Stimulated activated effector memory CD8-positive, alpha-beta T cell treated with anti-CD3 and anti-CD28 coated beads, Interleukin-12 subunit alpha, Interleukin-12 subunit beta, amount 100 ng/mL, for 72 hours (primary cell): ENCODE measurements around the gene ATP9A.

Experiments
- ATAC-seq: fragments of 150-1000 bp; cut with Tn5 transposase; 2 replicates; pipeline ENCODE4 v1.10.0; 2021
- DNase-seq, 2 donors: peaks; one replicate each; pipeline ENCODE4 v3.0.0; 2021 to 2022; ENCODE audit warnings: low spot score in 2 of 2
- H3K27ac Mint-ChIP-seq: one replicate; pipeline ENCODE4 v1.8.0; 2022; ENCODE audit warnings: mild to moderate bottlenecking, mixed read lengths
- H3K36me3 Mint-ChIP-seq: one replicate; pipeline ENCODE4 v1.8.0; 2022; ENCODE audit warnings: mild to moderate bottlenecking, mixed read lengths
- H3K4me1 Mint-ChIP-seq: one replicate; pipeline ENCODE4 v1.8.0; 2022; ENCODE audit warnings: mixed read lengths
- H3K4me3 Mint-ChIP-seq: one replicate; pipeline ENCODE4 v1.8.0; 2022; ENCODE audit warnings: mild to moderate bottlenecking, mixed read lengths
- H3K9me3 Mint-ChIP-seq: one replicate; pipeline ENCODE4 v1.8.0; 2022; ENCODE audit warnings: mixed read lengths

ATP9A gene

DNA sequence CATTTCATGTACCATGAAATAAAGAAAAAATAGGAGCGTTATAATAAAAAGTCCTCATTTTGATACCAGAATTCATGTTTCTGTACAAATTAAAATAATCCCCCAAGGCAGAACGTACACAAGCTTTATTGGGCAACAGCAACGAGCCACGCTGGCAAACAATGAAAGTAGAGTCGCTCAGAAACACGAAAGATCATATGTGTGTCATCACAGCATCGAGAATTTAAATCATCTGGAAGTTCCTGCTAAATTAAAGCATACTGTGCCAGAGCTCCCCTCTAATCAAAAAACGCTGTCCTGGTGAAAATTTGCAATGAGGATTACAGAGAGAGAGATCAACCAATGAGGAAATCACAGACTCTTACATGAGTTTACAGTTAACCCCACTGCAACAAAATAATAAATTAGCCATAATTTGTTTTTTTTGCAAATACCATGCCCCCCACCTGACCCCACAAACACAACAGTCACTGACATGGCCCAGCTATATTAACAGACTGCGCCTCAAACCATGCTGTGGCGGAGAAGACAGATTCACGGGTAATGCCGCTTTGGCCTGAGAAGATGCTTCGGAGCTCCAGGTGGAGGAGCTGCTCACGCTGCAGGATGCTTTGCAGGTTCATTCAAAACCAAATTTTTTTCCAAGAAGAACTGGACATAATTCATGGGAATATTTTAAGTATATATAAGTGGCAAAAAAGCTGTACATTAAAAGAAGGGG lies 171.4 kb downstream of the ATP9A start:
- H3K36me3 Mint-ChIP-seq: peaks cover 8% of the 10 kb centered on the region

GRCh38 chr20:51595744-51596143 lies 172.4 kb downstream of the ATP9A start:
- peaks cover 35% of the 10 kb centered on the region for H3K4me1 Mint-ChIP-seq

More for the DNA sequence above, 171.4 kb downstream of the ATP9A start:
- no peak overlapping the region for H3K4me3 Mint-ChIP-seq
- ATAC-seq (no peak), DNase-seq (no peak)
- H3K4me1 Mint-ChIP-seq: peaks cover 35% of the 10 kb centered on the region
- H3K9me3 Mint-ChIP-seq: no peaks in the 10 kb centered on the region
- no peak overlapping the region for H3K27ac Mint-ChIP-seq

GRCh38 chr20:51595058-51595532 lies 173.1 kb downstream of the ATP9A start:
- Mint-ChIP-seq H3K4me1 (peaks cover 35% of the 10 kb centered on the region), H3K36me3 (peaks cover 8% of the 10 kb centered on the region), H3K4me3 (peak overlapping the region; percentile 26), H3K27ac (no peak overlapping the region), H3K9me3 (no peaks in the 10 kb centered on the region)
- DNase-seq: peak; percentile 60 to 81
- peak; percentile 94 for ATAC-seq

More at GRCh38 chr20:51595744-51596143, 172.4 kb downstream of the ATP9A start:
- peaks cover 8% of the 10 kb centered on the region for H3K36me3 Mint-ChIP-seq
- no peak for ATAC-seq
- H3K4me3 Mint-ChIP-seq: no peak overlapping the region
- H3K27ac Mint-ChIP-seq: no peak overlapping the region
- DNase-seq: no peak
- no peaks in the 10 kb centered on the region for H3K9me3 Mint-ChIP-seq

GRCh38 chr20:51594236-51595057 lies 173.7 kb downstream of the ATP9A start:
- ATAC-seq (no peak), DNase-seq (no peak)
- Mint-ChIP-seq H3K4me3 (peak overlapping the region; percentile 26), H3K36me3 (peaks cover 8% of the 10 kb centered on the region), H3K9me3 (no peaks in the 10 kb centered on the region), H3K4me1 (peaks cover 35% of the 10 kb centered on the region), H3K27ac (no peak overlapping the region)

- Mint-ChIP-seq H3K4me3 (no peak overlapping the region), H3K36me3 (peaks cover 8% of the 10 kb centered on the region), H3K9me3 (no peaks in the 10 kb centered on the region), H3K27ac (no peak overlapping the region), H3K4me1 (peaks cover 36% of the 10 kb centered on the region)
- DNase-seq (no peak), ATAC-seq (no peak)
Measured at GRCh38 chr20:51593584-51593983, 174.6 kb downstream of the ATP9A start.

DNA sequence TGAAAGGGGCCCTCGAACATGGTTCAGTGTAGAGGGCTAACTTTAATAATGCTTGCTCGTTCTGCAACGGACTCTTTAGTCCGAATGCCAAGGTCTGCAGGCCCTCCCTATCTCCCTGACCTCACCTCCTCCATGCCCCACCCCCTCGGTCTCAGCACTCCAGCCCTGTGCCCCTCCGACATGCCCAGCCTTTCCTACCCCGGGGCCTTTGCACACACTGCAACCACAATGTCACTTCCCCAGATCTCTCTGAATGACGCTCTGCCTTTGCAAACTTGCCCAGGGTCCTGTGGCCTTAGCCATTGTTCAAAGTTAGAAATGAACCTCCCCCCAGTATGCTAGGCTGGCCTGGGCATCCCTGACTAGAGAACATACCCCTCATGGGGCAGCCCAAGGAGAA lies 175.6 kb downstream of the ATP9A start:
- no peaks in the 10 kb centered on the region for H3K9me3 Mint-ChIP-seq

DNA sequence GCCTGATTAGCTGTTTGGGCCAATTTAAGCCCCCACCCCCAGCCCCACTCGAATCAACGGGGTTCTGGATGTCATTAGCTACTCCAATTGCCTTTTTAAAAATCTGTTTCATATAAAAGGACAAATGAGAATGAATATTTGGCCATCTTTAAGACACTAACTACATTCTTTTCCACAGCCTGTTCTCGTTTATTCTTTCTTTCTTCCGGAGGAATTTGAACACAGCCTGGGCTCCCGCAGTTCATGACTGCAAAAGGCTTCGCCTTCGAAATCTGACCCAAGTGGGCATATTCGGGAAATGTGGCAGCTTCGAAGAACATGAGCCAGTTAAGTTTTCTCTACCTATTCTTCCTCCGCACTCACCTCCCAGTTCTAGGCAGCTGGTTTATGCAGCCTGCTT lies 176.3 kb downstream of the ATP9A start:
- no peaks in the 10 kb centered on the region for H3K9me3 Mint-ChIP-seq
- peaks cover 8% of the 10 kb centered on the region for H3K36me3 Mint-ChIP-seq
- H3K27ac Mint-ChIP-seq: no peak overlapping the region
- DNase-seq: no peak
- H3K4me3 Mint-ChIP-seq: no peak overlapping the region
- H3K4me1 Mint-ChIP-seq: peaks cover 30% of the 10 kb centered on the region
- no peak for ATAC-seq

More for the DNA sequence above, 175.6 kb downstream of the ATP9A start:
- DNase-seq (no peak), ATAC-seq (no peak)
- Mint-ChIP-seq H3K4me3 (no peak overlapping the region), H3K36me3 (peaks cover 8% of the 10 kb centered on the region), H3K27ac (no peak overlapping the region), H3K4me1 (peaks cover 36% of the 10 kb centered on the region)

GRCh38 chr20:51588762-51589161 lies 179.4 kb downstream of the ATP9A start:
- no peak for DNase-seq
- Mint-ChIP-seq H3K4me3 (no peak overlapping the region), H3K36me3 (no peaks in the 10 kb centered on the region), H3K9me3 (no peaks in the 10 kb centered on the region), H3K27ac (no peak overlapping the region), H3K4me1 (peaks cover 24% of the 10 kb centered on the region)
- no peak for ATAC-seq

DNA sequence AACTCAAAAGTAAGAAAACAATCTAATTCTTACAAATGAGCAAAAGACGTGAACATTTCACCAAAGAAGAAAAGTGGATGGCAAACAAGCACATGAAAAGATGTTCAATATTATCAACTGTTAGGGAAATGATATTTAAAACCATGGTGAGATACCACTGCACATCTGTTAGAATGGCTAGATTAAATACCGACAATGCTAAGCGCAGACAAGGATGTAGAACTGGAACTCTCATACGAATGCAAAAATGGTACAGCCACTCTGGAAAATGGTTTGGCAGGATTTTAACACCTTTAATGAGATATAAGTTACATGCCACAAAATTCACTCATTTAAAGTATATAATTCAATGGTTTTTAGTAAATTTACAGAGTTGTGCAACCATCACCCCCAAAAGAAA lies 181.0 kb downstream of the ATP9A start:
- Mint-ChIP-seq H3K36me3 (no peaks in the 10 kb centered on the region), H3K4me1 (peaks cover 20% of the 10 kb centered on the region), H3K9me3 (no peaks in the 10 kb centered on the region), H3K4me3 (no peak overlapping the region), H3K27ac (no peak overlapping the region)
- no peak for DNase-seq
- no peak for ATAC-seq

- H3K36me3 Mint-ChIP-seq: no peaks in the 10 kb centered on the region
- no peak overlapping the region for H3K27ac Mint-ChIP-seq
- H3K4me3 Mint-ChIP-seq: no peak overlapping the region
- DNase-seq: no peak
- peaks cover 20% of the 10 kb centered on the region for H3K4me1 Mint-ChIP-seq
- peak; percentile 64 for ATAC-seq
- H3K9me3 Mint-ChIP-seq: no peaks in the 10 kb centered on the region
Measured at GRCh38 chr20:51586005-51586440, 182.2 kb downstream of the ATP9A start.

DNA sequence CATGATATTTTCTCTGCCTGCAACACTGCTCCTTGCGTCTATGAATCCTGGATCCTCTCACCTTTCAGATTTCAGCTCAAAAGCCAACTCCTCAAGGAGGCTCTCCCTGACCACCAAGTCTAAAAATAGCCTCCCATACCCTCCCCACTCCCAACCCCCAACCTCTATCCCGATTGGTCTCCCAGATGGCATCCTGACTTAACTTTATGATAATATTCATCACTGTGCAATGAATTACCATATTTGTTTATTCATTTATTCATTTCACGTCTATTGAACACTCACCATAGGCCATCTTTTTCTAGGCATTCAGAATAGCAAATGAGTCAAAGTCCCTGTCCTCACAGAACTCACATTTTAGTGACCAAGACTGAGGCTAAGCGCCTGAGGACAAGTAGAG lies 183.0 kb downstream of the ATP9A start:
- peaks cover 20% of the 10 kb centered on the region for H3K4me1 Mint-ChIP-seq
- no peak overlapping the region for H3K4me3 Mint-ChIP-seq
- no peak overlapping the region for H3K27ac Mint-ChIP-seq
- no peaks in the 10 kb centered on the region for H3K36me3 Mint-ChIP-seq
- no peaks in the 10 kb centered on the region for H3K9me3 Mint-ChIP-seq
- DNase-seq (no peak), ATAC-seq (no peak)

GRCh38 chr20:51584737-51585136 lies 183.5 kb downstream of the ATP9A start:
- no peaks in the 10 kb centered on the region for H3K9me3 Mint-ChIP-seq
- H3K4me1 Mint-ChIP-seq: peaks cover 24% of the 10 kb centered on the region
- no peak overlapping the region for H3K27ac Mint-ChIP-seq
- no peaks in the 10 kb centered on the region for H3K36me3 Mint-ChIP-seq
- ATAC-seq (no peak), DNase-seq (no peak)
- no peak overlapping the region for H3K4me3 Mint-ChIP-seq

- DNase-seq (no peak), ATAC-seq (no peak)
- peaks cover 25% of the 10 kb centered on the region for H3K4me1 Mint-ChIP-seq
- H3K9me3 Mint-ChIP-seq: no peaks in the 10 kb centered on the region
- no peaks in the 10 kb centered on the region for H3K36me3 Mint-ChIP-seq
- no peak overlapping the region for H3K4me3 Mint-ChIP-seq
- no peak overlapping the region for H3K27ac Mint-ChIP-seq
Measured at GRCh38 chr20:51584116-51584515, 184.1 kb downstream of the ATP9A start.

DNA sequence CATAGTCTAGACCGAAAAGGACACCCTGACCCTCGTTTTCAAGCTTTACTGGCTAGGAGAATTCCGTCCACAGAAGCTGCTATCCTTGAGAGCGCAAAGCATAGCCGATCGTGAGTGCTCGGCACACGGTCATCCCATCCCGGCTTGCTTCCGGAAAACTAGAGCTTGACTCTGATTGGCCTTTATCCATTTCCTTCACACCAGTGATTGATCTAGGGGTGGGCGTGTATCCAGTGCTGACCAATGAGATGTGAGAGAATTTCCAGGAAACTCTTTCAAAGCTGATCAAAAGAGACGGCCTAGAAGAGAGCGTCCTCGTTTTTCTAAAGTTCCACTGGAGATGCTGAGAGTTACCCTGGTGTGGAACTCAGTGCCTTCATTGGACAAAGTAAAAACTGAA lies 184.7 kb downstream of the ATP9A start:
- Mint-ChIP-seq H3K4me3 (no peak overlapping the region), H3K27ac (no peak overlapping the region), H3K36me3 (no peaks in the 10 kb centered on the region), H3K9me3 (no peaks in the 10 kb centered on the region), H3K4me1 (peaks cover 24% of the 10 kb centered on the region)
- no peak for ATAC-seq
- no peak for DNase-seq

DNA sequence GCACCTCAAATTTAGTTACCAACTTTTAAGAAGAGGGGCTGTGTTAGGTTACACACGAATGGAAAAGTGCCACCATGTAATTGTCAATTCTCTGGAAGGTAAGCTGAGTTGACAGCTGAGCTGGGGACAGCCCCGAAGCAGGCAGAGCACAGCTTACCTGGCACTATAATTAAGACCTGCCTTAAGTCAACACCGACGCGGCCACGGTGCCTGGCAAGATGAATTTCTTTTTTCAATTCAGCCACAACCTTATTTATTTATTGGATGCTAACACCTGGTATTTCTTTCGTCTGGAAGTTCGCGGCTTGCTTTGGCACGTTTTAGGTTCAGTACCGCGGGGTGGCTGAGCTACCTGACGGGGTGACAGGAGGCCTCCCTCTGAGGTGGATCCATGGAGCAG lies 185.1 kb downstream of the ATP9A start:
- Mint-ChIP-seq H3K9me3 (no peaks in the 10 kb centered on the region), H3K4me1 (peaks cover 20% of the 10 kb centered on the region), H3K36me3 (no peaks in the 10 kb centered on the region), H3K4me3 (no peak overlapping the region), H3K27ac (no peak overlapping the region)
- no peak for ATAC-seq
- DNase-seq: no peak

GRCh38 chr20:51581571-51581970 lies 186.6 kb downstream of the ATP9A start:
- Mint-ChIP-seq H3K9me3 (no peaks in the 10 kb centered on the region), H3K4me3 (no peak overlapping the region), H3K4me1 (peaks cover 20% of the 10 kb centered on the region), H3K36me3 (no peaks in the 10 kb centered on the region), H3K27ac (peak overlapping the region; percentile 0)
- DNase-seq (no peak), ATAC-seq (no peak)
